Ureter (tissue), 1 donor: ENCODE results near the gene TUBA1C. TPM values are rescaled to one million over a fixed set of nuclear protein-coding genes. Genes with fewer than 3 reads are reported as not detected.
"Not testable (repeated sequence)": the region's sequence is repeated elsewhere in the genome, so short reads cannot be mapped to it uniquely, and the experiment has no call there.

Source experiments
- DNase-seq: peaks from one replicate; pipeline ENCODE4 v3.0.0-alpha.2; 2020; ENCODE audit warnings: low spot score
- total RNA-seq: library from RNA; stranded (reverse); gene quantifications from one replicate; pipeline ENCODE4 v1.2.4, GENCODE V29; 2023
- donor health status: DM: yes; HTN: yes; CAD: no.

The TUBA1C gene
- total RNA-seq, 1 donor from 2014 or later: 201 TPM

DNA sequence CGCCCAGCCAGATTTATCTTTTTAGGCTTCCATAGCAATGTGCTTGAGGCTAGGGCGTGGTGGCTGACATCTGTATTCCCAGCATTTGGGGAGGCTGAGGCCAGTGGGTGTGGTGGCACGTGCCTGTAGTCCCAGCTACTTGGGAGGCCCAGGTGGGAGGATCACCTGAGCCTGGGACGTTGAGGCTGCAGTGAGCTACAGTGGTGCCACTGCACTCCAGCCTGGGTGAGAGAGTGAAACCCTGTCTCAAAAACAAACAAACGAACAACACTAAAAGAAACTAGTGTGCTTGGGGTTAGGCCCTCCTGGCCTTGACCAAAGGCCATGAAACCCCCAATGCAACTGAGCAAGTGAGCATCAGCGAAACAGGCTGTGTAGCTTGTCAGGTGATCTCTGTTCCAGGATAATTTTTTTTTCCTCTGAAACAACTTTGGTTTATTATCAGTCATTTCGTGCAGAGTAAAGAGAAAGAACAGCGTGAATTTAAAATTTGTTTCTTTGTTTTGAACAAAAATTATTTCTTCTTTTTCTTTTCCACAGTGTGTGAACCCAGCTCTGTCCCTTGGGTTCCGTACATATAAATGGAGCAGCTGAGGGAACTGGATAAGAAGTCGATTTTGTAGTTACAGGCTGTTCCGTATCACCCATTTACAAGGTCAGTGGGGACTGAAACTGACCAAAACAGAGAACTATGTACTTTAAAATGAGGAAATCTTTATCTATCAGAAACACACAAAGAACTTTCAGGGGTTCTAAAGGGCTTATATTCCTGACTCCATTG is 8.8 kb upstream of the TUBA1C start:
- no peak for DNase-seq

DNA sequence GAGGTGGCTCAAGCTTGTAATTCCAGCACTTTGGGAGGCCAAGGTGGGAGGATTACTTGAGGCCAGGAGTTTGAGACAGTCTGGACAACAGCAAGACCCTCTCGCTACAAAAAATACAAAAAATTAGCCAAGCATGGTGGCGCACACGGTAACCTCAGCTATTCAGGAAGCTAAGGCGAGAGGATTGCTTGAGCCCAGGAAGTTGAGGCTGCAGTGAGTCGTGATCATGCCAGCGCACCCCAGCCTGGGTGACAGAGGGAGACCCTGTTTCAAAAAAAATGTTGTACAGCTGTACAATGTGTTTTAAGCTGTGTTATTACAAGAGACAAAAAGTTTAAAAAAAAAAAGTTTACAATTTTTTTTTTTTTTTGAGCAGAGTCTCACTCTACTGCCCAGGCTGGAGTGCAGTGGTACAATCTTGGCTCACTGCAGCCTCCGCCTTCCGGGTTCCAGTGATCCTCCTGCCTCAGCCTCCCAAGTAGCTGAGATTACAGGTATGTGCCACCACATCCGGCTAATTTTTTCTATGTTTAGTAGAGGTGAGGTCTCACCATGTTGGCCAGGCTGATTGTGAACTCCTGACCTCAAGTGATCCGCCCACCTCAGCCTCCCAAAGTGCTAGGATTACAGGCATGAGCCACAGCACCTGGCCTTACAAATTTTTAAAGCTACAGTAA is 7.2 kb upstream of the TUBA1C start:
- DNase-seq: not testable (repeated sequence)

DNA sequence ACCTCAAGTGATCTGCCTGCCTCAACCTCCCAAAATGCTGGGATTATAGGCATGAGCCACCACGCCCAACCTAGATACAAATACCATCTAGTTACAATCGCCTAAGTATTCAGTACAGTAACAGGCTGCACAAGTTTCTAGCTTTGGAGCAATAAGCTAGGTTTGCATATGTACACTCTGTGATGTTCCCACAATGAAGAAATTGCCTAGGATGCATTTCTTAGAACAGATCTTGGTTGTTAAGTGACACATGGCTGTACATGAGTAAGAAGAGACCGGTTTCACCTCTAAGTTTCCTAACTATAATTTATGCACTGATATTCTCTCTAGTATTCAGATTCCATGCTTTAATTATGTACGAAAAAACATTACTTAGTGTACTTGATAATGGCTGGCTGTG is 5.4 kb upstream of the TUBA1C start:
- no peak for DNase-seq

DNA sequence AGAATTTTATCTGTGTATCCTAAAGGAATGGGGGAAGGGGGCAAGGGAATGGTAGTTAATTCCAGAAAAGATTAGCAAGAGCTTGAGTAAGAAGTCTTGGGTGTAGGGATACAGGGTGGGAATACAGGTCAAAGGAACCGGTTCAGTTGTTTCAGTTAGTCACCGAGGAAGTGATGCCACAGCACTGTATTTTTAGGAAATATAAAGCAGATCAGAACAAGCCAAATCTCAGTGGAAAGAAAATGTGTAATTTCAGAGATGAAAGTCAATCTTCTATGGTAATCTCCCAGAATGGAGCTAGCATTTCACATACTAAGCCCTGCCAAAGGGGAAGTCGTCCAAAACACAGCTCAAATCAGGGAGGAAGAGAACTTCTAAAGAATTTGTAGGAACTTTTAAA is 4.7 kb upstream of the TUBA1C start:
- no peak for DNase-seq

DNA sequence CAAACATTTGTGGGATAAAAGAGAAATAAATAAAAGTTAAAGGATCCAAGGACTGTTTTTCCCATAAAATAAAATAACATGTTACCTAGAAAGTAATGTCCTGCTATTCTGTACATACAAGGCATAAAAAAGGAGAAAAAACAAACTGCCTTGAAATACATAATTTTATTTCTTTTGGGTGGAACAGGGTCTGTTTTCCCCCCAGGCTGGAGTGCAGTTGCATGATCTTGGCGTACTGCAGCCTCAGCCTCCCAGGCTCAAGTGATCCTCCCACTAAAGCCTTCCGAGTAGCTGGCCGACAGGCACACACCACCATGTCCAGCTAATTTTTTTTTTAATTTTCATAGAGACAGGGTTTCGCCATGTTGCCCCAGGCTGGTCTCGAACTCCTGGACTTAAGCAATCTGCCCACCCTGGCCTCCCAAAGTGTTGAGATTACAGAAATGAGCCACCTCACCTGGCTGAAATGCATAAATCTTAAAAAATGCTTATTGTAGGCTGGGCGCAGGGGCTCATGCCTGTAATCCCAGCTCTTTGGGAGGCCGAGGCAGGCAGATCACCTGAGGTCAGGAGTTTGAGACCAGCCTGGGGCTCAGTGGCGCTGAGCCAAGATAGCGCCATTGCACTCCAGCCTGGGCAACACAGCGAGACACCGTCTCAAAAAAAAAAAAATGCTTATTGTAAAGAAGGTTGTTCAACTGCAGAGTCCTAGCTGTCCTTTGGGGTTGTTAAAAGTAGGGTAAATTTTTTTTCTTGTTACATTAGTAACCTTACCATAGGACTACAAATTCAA is 4.1 kb upstream of the TUBA1C start:
- DNase-seq: no peak

DNA sequence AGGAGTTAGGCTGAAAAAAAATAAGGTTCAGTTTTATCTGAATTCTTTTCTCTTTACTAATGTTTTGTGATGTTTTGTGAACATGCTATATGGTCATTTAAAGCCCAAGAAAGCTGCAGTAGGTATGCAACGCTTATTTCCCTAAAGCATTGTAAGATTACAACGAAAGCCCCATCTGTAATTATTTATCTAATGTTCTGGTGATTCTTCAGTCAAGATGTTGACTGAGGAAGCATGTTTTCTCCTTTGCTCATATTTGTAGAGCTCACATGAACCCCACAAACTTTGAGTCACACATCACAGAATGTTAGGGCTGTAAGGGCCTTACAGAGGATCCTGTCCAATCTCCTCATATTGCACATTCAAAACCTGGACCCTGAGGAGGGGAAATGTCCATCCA is 3.2 kb upstream of the TUBA1C start:
- DNase-seq: no peak

DNA sequence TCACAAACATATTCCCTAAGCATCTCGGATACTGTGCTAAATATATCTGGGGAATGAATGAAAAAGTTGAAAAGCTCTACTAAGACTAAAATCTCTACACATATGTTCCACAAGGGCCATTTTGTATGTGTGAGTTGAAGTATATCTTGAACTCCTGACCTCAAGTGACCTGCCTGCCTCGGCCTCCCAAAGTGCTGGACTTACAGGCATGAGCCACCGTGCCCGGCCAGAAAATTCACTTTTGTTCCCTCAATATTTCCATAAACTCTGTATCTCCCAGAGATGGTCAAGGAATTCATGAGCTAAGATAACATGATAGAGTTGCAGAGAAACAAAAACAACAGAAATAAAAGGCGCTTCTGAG is 1.5 kb upstream of the TUBA1C start:
- no peak for DNase-seq

DNA sequence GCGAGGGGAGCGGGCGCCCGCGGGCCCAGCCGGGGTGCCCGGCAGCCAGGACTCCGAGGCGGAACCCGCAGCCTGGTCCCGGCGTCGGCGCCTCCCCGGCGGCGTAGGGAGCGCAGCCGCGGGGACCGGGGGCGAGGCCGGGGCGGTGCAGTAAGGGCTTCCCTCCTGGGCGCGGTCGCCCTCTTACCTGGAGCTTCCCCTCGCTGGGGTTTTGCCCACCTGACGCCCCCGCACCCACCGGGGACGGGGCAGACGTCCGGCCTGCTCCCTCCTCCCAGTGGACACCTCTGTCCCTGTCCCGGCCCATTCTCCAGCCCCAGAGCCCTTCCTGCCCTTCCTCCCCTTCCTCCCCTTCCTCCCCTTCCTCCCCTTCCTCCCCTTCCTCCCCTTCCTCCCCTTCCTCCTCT is 413 bp upstream of the TUBA1C start:
- no peak for DNase-seq

DNA sequence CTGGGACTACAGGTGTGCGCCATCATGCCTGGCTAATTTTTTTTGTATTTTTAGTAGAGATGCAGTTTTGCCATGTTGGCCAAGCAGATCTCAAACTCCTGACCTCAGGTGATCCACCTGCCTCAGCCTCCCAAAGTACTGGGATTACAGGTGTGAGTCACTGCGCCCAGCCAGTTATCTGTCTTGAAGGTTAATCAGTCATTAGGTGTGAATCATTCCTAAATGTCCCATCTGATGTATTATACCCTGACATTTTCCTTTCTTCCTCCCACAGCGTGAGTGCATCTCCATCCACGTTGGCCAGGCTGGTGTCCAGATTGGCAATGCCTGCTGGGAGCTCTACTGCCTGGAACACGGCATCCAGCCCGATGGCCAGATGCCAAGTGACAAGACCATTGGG is 4.3 kb downstream of the TUBA1C start:
- DNase-seq: not testable (repeated sequence)

DNA sequence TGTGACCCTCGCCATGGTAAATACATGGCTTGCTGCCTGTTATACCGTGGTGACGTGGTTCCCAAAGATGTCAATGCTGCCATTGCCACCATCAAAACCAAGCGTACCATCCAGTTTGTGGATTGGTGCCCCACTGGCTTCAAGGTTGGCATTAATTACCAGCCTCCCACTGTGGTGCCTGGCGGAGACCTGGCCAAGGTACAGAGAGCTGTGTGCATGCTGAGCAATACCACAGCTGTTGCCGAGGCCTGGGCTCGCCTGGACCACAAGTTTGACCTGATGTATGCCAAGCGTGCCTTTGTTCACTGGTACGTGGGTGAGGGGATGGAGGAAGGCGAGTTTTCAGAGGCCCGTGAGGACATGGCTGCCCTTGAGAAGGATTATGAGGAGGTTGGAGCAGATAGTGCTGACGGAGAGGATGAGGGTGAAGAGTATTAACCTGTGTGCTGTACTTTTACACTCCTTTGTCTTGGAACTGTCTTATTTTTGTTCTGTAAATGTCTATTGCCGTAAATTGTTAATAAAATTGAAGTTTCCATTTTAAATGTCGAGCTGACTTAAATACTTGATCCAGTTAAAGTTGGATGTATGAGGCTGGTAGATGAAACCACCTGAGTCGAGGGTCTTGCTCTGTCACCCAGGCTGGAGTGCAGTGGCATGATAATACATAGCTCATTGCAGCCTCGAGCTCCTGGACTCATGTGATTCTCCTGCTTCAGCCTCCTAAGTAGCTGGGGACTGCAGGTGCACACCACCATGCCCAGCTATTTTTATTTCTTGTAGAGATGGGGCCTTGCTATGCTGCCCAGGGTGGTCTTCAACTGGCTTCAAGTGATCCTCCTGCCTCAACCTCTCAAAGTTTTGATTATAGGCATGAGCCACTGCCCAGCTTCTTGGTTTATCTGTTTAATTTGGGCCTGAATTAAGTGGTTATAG is 8.2 kb downstream of the TUBA1C start:
- no peak for DNase-seq

DNA sequence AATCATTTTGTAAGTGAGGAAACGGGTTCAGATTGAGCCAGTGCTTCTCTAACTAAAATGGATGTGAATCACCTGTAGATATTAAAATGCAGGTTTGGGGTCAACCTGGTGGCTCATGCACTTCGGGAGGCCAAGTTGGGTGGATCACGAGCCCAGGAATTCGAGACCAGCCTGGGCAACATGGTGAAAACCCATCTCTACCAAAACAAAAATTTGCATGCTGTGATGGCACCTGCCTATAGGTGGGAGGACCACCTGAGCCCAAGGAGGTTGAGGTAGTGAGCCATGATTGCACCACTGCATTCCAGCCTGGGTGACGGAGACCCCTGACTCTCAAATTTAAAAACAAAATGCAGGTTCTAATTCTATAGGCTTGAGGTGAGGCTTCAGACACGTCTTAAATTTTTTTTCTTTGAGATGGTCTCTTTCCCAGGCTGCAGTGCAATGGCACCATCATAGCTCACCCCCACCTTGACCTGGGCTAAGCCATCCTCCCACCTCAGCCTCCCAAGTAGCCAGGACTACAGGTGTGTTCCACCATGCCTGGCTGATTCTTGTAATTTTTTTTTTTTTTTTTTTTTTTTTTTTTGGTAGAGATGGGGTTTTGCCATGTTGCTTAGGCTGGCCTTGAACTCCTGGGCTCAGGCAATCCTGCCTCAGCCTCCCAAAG is 9.0 kb downstream of the TUBA1C start:
- no peak for DNase-seq

DNA sequence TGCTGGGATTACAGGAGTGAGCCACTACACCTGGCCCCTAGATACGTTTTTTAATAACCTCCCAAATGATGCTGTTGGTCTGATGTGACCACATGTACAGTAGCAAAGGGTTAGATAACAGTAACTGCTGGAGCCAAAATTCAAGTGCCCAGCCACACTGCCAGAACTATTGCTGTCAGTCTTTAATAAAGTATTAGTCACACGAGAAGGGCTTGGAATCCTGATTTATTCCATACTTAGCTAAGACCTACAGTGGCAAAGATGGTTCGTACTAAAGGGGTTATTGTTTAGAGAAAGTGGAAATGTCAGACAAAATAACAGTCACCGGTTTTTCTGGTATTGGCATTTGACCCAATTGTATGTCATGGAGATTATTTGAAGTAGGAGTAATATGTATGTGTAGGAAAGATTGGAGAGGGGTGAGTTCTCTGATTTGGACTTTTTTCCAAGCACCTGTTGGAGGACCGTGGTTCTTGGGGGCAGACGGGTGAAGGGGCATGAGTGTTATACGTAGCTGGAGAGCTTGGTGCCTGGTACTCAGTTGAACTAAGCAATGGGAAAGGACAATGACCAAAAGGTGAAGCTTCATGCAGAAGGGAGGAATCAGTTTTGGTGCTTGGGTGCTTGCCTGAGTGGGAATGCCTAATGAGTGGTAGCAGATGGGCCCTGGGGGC is 9.7 kb downstream of the TUBA1C start:
- no peak for DNase-seq

DNA sequence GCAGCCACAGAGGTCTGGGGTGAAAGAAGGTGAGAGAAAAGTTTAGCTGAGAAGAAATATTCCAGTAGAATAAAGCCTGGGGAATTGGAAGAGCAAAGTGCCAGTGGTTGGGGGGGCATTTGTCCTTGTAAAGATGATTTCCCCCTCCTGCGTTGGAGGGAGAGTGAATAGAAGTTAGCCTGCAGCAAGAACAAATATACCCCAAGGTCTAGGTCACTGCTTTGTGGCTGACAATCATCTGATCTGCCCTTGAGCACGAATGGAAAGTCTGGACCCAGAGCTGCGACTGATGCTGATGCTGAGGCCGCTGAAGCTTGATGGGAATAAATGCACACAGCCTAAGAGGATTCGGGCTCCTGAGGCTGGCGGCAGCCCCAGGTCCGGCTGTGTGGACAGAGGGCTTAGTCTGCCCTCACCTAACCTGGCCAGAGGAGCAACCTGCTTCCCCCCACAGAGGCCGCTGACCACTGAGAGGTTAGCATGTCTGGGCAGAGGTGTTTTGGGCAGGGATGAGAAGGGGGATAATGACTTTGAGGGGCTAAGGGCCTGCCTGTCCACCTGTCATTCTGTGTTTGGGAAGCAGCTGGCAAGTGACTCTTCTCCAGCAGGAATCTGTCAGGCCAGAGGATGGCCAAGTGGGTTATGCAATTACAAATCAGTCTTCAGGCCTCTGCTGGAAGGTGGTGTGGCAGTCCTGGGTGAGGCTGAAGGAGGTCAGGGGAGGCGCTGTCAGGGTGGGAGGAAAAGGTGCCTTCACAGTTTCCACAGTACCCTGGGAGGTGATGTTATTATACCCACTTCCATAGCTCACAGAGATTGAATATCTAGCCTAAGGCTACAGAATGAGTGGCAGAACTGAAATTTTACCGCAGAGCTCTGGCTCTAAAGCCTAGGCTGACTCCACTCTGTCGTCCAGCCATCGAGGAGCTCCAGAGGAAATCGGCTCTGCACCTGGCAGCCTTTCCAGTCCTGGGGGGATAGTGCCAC is 11.7 kb downstream of the TUBA1C start:
- no peak for DNase-seq

DNA sequence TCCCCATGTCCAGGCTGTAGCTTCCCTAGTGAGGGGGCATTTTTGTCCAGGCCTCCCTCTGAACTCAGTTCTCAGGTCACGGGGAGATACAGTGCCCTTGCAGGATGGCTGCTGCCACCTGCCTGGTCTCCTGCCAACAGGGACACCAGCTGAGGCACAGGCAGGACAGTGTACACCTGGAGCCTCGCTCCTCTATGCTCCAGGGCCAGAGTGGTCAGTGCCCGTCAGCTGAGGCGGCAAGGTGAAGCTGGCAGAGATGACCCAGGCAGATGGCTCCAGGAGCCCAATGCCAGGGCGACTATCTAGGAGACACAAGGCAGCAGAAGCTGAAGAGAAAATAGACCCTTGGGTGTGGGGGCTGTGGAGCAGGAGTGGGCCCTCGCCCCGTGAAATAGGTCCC is 12.6 kb downstream of the TUBA1C start:
- DNase-seq: no peak

DNA sequence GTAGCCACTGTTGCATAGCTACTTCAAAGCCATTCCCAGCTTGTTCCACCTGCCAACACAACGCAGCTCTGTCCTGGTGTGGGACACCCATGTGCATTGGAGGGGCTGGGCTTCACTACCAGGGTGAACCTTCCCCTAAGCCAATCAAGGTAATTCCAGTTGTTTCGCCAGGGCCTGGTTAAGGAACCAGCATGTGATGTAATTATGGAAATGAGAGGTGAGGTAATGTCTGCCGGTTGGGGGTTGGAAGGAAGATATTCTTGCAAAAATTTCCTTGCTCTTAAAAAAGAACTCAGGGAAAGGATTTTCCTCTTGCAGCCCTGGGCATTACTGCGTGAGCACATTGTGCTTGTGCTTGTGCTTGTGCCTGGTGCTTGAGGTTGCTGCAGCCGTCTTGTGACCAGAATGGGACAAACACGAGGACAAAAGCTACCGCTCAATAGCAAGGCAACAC is 14.9 kb downstream of the TUBA1C start:
- no peak for DNase-seq

DNA sequence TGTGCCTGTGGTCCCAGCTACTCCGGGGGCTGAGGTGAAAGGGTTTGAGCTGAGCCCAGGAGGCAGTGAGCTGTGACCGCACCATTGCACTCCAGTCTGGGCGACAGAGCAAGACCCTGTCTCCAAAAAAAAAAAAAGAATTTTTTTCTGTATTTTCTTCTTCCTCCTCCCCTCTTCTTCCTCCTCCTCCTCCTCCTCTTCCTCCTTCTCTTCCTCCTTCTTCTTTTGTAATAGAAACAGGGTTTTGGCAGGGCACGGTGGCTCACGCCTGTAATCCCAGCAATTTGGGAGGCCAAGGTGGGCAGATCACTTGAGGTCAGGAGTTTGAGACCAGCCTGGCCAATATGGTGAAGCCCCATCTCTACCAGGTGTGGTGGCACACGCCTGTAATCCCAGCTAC is 15.7 kb downstream of the TUBA1C start:
- DNase-seq: not testable (repeated sequence)

DNA sequence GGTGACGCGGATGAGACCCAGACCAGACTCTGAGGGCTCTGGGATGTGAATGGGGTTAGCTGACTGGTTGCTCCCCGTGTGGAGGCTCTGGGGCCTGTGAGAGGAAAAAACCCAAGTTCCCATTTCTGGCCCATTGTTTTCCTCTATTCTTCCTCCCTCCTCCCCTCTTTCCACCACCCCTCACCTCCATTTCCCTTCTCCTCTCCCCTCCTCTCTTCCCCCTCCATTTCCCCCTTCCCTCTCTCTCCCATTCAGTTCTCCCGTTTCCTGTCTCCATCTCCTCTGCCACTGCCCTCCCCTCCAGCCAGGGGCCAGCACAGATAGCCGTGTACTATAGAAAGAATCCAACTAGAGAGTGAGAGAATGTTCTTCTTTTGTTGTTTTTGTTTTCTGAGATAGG is 17.4 kb downstream of the TUBA1C start:
- no peak for DNase-seq

DNA sequence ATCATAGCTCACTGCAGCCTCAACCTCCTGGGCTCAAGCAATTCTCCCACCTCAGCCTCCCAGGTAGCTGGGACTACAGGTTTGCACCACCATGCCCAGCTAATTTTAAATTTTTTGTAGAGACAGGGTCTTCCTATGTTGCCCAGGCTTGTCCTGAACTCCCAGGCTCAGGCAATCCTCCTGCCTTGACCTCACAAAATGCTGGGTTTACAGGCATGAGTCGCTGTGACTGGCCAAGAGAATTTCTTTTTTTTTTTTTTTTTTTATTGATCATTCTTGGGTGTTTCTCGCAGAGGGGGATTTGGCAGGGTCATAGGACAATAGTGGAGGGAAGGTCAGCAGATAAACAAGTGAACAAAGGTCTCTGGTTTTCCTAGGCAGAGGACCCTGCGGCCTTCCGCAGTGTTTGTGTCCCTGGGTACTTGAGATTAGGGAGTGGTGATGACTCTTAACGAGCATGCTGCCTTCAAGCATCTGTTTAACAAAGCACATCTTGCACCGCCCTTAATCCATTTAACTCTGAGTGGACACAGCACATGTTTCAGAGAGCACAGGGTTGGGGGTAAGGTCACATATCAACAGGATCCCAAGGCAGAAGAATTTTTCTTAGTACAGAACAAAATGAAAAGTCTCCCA is 18.0 kb downstream of the TUBA1C start:
- not testable (repeated sequence) for DNase-seq
